GM21526 (cell line): ENCODE results near the gene WDR76.
A peak's percentile ranks its signal among the peaks of the same experiment; 100 is the strongest.

Experiments used
- ATAC-seq: cut with Tn5 transposase; IDR thresholded peaks from one replicate; pipeline ENCODE4 v1.9.1; 2021; ENCODE audit warnings: moderate library complexity; ENCODE audit not compliant: unreplicated experiment, low FRiP score

Gene WDR76

GRCh38 chr15:43873651-43874050 lies 46.8 kb downstream of the WDR76 start:
- ATAC-seq = no peak

DNA sequence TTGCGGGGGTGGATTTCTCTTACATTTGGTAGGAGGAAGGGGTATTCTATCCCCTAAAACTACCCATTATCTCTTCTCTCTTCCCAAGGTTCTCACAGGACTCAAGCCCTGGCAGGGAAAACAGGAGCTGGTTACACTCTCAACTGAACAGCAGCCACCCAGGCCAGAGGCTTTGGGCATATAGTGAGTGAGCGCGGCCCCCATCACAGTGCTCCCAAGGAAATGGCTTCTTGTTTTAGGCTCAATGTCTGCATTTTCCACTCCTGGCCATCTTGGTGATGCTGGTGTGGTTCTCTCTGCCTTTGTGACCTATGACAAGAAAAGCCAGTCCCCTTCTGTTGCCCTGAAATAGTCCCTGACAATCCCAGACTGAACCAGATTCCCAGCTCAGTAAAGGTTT lies 50.1 kb downstream of the WDR76 start:
- no peak for ATAC-seq

DNA sequence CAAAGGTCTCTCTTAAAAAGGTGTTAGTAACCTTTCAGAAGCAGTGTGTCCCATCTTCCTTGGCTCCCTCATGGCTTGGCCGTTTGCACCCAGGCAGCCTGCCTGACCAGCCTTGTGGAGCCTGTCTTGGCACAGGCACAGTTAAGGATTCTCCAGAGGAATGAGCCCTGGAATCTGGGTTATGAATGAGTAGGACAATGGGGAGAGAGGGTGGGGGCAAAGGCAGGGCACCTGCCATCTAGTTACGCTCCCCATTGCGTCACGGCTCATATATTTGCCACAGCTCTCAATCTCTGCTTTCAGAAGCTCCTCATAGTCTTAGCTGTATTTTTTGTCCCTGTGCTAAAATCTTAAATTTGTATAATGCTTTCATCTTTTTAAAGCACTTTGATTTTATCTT lies 50.6 kb downstream of the WDR76 start:
- ATAC-seq = no peak

- no peak for ATAC-seq
Observed at GRCh38 chr15:43878446-43878845, 51.6 kb downstream of the WDR76 start.

DNA sequence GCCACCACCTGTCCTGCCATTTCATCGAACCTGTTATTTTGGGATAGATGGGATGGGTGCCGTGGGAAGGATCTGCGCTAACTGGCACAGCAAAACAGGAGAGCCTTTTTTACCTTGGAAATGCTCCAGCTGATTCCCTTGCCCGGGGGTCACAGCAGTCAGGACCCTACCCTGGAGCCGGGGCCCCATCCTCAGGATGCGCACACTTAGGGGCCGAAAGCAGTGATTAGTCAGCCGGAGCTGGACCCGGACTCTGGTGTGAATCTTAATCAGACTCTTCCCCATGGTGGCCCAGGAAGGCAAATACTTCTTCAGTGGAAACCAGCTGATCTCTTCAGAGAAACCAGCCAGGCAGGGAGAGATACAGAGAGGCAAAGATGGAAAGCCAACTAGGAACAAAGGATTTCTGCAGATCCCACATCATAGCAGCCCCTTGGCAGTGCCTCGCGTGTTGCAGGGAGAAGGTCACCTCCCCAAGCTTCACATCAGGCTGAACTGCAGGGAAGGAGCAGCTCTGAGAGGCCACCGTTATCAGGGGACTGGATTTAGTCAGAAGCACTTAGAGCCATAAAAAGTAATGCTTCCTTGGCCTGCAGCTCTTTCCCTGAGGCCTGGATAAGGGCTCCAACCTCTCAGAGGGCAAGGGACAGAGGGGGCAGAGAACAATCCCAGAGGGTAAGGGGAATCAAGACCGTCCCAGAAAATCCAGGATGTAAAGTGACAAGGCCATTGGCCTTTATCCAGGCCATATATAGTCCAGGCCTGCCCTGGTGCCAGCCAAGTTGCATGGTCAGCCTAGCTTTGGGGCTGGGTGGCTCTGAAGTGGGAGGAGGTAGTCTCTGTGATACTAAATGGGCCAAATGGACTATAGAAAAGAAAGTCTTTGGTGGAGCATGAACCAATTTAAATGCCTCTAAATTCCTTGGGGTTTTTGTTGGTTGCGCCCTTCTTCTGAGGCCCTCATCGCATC lies 52.9 kb downstream of the WDR76 start:
- ATAC-seq = no peak

DNA sequence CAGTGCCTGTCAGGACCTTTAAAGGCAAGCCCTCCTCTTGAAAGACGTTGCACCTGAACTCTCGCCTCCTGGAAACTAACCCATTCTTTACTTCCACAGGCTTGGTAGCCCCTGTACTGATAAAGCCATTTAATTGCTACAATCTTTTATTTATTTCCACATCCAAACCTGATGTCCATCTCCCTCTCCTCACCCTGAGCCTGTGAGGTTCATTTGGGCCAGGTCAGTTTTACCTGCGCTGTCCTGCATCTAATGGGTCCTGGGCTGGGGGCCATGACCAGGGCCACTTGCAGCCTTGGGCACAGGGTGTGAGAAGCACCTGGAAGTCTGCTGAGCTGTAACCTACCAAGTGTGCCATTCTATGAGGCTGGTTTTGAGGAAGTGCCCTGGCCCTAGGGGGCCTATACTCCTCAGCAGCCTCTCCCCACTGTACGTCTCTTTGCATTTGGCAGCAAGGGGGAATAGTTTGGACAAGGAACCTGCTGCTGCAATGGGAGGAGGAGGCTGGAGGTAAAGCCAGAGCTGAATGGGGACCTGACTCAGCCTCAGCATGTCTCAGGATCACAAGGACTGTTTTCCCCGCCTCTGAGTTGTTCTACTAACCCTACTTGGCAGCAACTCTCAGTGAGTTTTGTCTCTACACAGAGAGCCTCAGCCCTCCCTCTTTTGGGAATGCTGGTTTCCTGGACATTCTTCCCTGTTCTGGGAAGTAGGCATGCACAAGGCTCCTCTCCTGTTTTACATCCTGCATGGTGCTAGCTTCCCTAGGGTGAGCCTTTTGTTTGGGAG lies 53.8 kb downstream of the WDR76 start:
- no peak for ATAC-seq

GRCh38 chr15:43881245-43881644 lies 54.4 kb downstream of the WDR76 start:
- ATAC-seq = no peak

DNA sequence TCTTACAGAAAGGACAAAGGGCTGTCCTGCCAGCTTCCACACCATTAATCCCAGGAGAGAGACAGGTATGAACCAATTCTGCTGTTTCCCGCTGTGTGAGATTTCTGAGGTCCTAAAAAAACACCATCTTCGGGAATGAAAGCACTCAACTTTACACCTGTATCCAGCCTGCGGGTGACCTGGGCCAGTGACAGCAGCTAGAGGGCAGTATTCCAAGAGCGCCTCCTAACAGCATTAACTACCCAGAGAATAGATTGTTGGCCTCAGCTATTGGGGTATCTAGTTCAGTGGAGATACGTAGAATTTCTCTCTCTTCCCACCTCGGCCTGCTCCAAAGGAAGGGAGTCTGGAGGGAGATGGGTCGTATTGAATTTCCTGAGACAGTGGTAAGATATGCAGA lies 55.1 kb downstream of the WDR76 start:
- no peak for ATAC-seq

DNA sequence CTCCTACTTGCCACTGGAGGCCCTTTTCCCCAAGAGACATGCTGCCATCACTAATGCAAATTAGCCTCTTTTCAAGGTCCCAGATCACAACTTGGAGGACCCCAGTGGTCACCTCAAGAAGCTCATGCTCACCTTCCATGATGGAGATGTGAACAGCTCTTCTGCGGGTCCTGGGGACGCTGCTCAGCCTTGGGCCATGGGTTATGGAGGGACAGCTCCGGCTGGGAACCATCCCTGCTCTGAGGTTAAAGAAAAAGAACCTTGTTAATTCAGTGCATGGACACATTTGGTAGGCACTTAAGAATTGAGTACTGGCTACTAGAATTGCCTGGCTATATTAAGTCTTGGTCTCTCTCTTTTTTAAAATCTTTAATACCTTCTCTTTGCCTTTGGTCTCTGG lies 56.8 kb downstream of the WDR76 start:
- no peak for ATAC-seq

- no peak for ATAC-seq
Observed at GRCh38 chr15:43886558-43886957, 59.8 kb downstream of the WDR76 start.

DNA sequence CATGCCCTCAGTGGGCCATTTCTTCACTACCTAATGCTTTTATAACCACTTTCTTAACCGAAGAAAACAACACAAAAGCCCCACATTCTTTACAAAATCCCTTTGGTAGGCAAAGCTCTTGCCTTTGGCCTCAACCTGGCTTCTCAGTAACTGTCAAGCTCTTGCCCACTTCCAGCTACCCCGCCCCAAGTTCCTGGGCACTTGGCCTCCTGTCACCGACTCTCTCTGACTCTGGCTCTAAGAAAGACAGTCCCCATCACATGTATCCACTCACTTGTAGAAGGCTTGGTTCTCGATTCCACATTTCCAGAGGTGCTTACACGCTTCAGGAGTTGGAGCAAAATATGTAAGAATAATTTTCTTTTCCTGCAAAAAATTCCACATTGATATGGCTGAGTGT lies 61.1 kb downstream of the WDR76 start:
- no peak for ATAC-seq

DNA sequence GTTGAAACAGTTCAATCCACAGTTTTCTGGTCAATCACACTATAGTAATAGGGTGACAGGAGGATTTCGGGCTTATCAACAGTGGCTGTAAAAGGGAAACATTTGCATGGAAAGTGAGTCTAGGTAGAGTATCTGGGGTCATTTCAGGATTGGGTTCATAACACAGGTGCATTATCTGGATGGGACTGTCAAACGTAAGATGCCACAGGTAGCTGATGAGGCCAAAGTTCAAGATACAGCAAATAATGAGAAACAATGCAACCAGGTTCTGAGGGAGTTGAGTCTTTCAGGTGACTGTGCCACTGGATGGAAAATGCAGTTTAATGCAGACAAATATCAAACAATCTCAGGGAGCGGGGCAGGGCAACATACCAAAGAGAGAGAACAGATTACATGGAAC lies 62.2 kb downstream of the WDR76 start:
- ATAC-seq = no peak

DNA sequence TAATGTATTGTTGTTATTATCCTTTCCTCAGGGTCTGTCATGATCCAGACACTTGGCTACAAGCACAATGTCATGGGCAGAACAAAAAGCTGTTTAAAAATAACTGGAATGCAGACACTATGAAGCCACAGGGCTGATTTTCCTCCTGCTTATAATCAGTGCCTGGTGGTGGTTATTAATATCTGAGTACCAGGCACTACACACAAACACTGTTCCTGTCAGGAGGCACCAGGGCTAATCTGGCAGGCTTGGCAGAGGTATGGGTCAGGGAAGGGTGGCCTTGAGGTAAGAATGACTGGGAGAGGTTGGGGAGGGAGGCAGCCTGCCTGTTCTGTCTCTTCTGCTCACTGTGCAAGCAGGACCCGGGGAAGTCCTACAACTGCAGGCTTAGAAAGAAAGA lies 67.2 kb downstream of the WDR76 start:
- ATAC-seq = no peak

DNA sequence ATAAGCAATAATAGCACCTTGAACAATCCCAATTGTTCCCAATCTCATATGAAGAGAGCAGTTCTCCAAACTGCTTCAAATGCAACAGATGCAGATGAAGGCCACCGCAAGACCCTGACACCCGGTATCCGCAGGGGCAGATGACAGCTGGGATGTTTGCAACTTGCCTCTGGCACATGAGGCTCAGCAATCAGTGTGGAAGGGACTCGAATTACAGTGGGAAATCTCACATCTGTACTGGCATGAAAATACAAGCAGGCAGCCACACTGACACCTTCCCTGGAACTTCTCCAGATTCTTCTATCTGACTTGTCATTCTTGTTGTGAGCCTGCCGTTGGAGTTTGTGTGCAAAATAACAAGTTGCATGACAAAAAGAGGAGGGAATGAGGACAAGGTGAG lies 68.8 kb downstream of the WDR76 start:
- no peak for ATAC-seq

- ATAC-seq = no peak
Observed at GRCh38 chr15:43896543-43896942, 69.7 kb downstream of the WDR76 start.

GRCh38 chr15:43898891-43899290 lies 72.1 kb downstream of the WDR76 start:
- no peak for ATAC-seq

GRCh38 chr15:43899928-43900327 lies 73.1 kb downstream of the WDR76 start:
- no peak for ATAC-seq

- ATAC-seq = no peak
Observed at GRCh38 chr15:43900996-43901395, 74.2 kb downstream of the WDR76 start.

GRCh38 chr15:43901495-43901894 lies 74.7 kb downstream of the WDR76 start:
- no peak for ATAC-seq

GRCh38 chr15:43903864-43904290 lies 77.1 kb downstream of the WDR76 start:
- peak; percentile 65 for ATAC-seq

- ATAC-seq = no peak
Observed at GRCh38 chr15:43905755-43906154, 79.0 kb downstream of the WDR76 start.
